WTC11 (cell line): Measurements from ENCODE around the gene SREBF1. TPM values are rescaled to one million over a fixed set of nuclear protein-coding genes. Genes with fewer than 3 reads are reported as not detected.

Experiments
- ATF1 ChIP-seq: sonication (generic); formaldehyde crosslinking; IDR thresholded peaks from 2 replicates; pipeline ENCODE4 v1.8.1; 2023; ENCODE audit warnings: mild to moderate bottlenecking, moderate library complexity, missing genetic modification reagents
- CREB1 ChIP-seq: sonication (generic); formaldehyde crosslinking; IDR thresholded peaks from 2 replicates; pipeline ENCODE4 v1.8.0; 2023; ENCODE audit warnings: mild to moderate bottlenecking, missing genetic modification reagents
- ELF4 ChIP-seq: sonication (generic); formaldehyde crosslinking; IDR thresholded peaks from 2 replicates; pipeline ENCODE4 v1.8.1; 2022; ENCODE audit warnings: low read depth, mild to moderate bottlenecking, moderate library complexity, missing genetic modification reagents
- EMX1 ChIP-seq: fragments of 250-450 bp; sonication (Bioruptor Pico); IDR thresholded peaks from 2 replicates; pipeline ENCODE4 v1.8.0; 2021; ENCODE audit warnings: mild to moderate bottlenecking
- ETV6 ChIP-seq: sonication (generic); formaldehyde crosslinking; IDR thresholded peaks from 2 replicates; pipeline ENCODE4 v1.8.1; 2022; ENCODE audit warnings: mild to moderate bottlenecking, missing genetic modification reagents
- GTF2I ChIP-seq: fragments of 250-450 bp; sonication (Bioruptor Pico); conservative IDR thresholded peaks from 2 replicates; pipeline ENCODE4 v1.4.0; 2021; ENCODE audit warnings: mild to moderate bottlenecking
- NR1H2 ChIP-seq: sonication (generic); formaldehyde crosslinking; IDR thresholded peaks from 2 replicates; pipeline ENCODE4 v1.9.0; 2021; ENCODE audit warnings: mild to moderate bottlenecking, moderate library complexity, missing genetic modification reagents
- RORB ChIP-seq: fragments of 250-450 bp; sonication (Bioruptor Pico); IDR thresholded peaks from 2 replicates; pipeline ENCODE4 v1.9.0; 2021; ENCODE audit warnings: mild to moderate bottlenecking
- TP53 ChIP-seq: sonication (generic); formaldehyde crosslinking; IDR thresholded peaks from 2 replicates; pipeline ENCODE4 v1.8.1; 2023; ENCODE audit warnings: mild to moderate bottlenecking, missing genetic modification reagents
- ZNF232 ChIP-seq: sonication (generic); formaldehyde crosslinking; IDR thresholded peaks from 2 replicates; pipeline ENCODE4 v1.8.0; 2022; ENCODE audit warnings: mild to moderate bottlenecking, missing genetic modification reagents
- ZNF396 ChIP-seq: fragments of 250-450 bp; sonication (Bioruptor Pico); IDR thresholded peaks from 2 replicates; pipeline ENCODE4 v1.8.0; 2021; ENCODE audit warnings: mild to moderate bottlenecking, moderate library complexity, borderline replicate concordance
- ZNF416 ChIP-seq: fragments of 250-450 bp; sonication (Bioruptor Pico); IDR thresholded peaks from 2 replicates; pipeline ENCODE4 v1.9.0; 2021; ENCODE audit warnings: mild to moderate bottlenecking, inconsistent platforms
- total RNA-seq: library from RNA; stranded (reverse); gene quantifications from 3 replicates; pipeline ENCODE4 v1.2.3, GENCODE V29; 2021
- TF ChIP-seq, protein P1 (sequence below): sonication (generic); formaldehyde crosslinking; IDR thresholded peaks from 2 replicates; pipeline ENCODE4 v1.8.1; 2023; ENCODE audit warnings: mild to moderate bottlenecking, missing genetic modification reagents, borderline replicate concordance
- TF ChIP-seq, protein P2 (sequence below): fragments of 250-450 bp; sonication (Bioruptor Pico); IDR thresholded peaks from 2 replicates; pipeline ENCODE4 v2.1.2; 2022; ENCODE audit warnings: mild to moderate bottlenecking, moderate library complexity
- TF ChIP-seq, protein P3 (sequence below): sonication (generic); formaldehyde crosslinking; IDR thresholded peaks from 2 replicates; pipeline ENCODE4 v1.8.1; 2023; ENCODE audit warnings: mild to moderate bottlenecking, missing genetic modification reagents, moderate library complexity
- TF ChIP-seq, protein P4 (sequence below): fragments of 250-450 bp; sonication (Bioruptor Pico); conservative IDR thresholded peaks from 2 replicates; pipeline ENCODE4 v1.9.0; 2021; ENCODE audit warnings: mild to moderate bottlenecking
- TF ChIP-seq, protein P5 (sequence below): sonication (generic); formaldehyde crosslinking; IDR thresholded peaks from 2 replicates; pipeline ENCODE4 v1.8.1; 2022; ENCODE audit warnings: mild to moderate bottlenecking, moderate library complexity, missing genetic modification reagents
- TF ChIP-seq, protein P6 (sequence below): sonication (generic); formaldehyde crosslinking; IDR thresholded peaks from 2 replicates; pipeline ENCODE4 v1.8.1; 2022; ENCODE audit warnings: mild to moderate bottlenecking, missing genetic modification reagents, moderate library complexity, borderline replicate concordance
- TF ChIP-seq, protein P7 (sequence below): sonication (generic); formaldehyde crosslinking; IDR thresholded peaks from 2 replicates; pipeline ENCODE4 v1.8.1; 2023; ENCODE audit warnings: mild to moderate bottlenecking, moderate library complexity, missing genetic modification reagents
- TF ChIP-seq, protein P8 (sequence below): sonication (generic); formaldehyde crosslinking; conservative IDR thresholded peaks from 2 replicates; pipeline ENCODE4 v1.8.1; 2023; ENCODE audit warnings: mild to moderate bottlenecking, low read depth, missing genetic modification reagents, moderate library complexity

The SREBF1 gene
- total RNA-seq, 1 experiment from 2014 or later = 93.7 TPM

DNA sequence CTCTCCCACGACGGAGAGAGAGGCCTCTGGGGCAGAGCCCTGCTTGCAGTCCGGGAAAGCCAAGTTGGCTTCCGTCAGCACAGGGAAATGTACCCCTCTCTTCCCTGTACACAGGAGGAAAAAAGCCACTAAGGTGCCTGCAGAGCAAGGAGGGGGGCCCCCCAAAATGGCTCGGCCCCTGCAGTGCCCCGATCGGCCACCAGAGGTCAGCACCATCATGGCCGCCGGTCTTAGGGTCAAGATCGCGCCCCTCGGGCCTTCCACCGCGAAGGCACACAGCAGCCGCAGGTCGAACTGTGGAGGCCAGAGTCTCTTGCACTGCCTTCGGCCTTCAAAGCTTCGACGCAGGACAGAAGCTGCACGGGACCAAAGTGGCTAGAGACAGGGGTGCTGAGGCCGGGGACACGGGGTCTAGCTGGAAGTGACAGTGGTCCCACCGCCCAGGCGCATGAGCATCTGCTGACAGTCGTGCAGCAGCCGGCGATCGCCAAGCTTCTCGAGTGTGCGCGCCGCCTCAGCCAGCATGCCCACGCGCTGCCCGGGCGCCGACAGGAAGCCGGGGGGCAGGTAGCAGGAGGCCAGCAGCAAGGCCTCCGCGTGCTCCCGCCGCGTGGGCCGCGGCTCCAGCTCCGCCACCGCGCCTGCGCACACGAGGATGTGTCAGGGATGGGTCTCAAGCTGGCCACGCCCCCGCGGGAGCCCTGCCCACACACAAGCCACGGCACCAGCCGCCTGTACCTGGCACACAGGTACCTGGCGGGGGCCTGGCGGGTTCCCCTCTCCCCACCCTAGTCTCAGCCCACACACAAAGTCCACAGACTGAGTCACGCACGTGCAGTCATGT is 24.4 kb downstream of the SREBF1 start (continued):
- TF ChIP-seq, protein P1, sequence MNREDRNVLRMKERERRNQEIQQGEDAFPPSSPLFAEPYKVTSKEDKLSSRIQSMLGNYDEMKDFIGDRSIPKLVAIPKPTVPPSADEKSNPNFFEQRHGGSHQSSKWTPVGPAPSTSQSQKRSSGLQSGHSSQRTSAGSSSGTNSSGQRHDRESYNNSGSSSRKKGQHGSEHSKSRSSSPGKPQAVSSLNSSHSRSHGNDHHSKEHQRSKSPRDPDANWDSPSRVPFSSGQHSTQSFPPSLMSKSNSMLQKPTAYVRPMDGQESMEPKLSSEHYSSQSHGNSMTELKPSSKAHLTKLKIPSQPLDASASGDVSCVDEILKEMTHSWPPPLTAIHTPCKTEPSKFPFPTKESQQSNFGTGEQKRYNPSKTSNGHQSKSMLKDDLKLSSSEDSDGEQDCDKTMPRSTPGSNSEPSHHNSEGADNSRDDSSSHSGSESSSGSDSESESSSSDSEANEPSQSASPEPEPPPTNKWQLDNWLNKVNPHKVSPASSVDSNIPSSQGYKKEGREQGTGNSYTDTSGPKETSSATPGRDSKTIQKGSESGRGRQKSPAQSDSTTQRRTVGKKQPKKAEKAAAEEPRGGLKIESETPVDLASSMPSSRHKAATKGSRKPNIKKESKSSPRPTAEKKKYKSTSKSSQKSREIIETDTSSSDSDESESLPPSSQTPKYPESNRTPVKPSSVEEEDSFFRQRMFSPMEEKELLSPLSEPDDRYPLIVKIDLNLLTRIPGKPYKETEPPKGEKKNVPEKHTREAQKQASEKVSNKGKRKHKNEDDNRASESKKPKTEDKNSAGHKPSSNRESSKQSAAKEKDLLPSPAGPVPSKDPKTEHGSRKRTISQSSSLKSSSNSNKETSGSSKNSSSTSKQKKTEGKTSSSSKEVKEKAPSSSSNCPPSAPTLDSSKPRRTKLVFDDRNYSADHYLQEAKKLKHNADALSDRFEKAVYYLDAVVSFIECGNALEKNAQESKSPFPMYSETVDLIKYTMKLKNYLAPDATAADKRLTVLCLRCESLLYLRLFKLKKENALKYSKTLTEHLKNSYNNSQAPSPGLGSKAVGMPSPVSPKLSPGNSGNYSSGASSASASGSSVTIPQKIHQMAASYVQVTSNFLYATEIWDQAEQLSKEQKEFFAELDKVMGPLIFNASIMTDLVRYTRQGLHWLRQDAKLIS (CRISPR knock-in tag) = no peak
- TF ChIP-seq EMX1 (CRISPR knock-in tag) = no peak
- TF ChIP-seq, protein P2, sequence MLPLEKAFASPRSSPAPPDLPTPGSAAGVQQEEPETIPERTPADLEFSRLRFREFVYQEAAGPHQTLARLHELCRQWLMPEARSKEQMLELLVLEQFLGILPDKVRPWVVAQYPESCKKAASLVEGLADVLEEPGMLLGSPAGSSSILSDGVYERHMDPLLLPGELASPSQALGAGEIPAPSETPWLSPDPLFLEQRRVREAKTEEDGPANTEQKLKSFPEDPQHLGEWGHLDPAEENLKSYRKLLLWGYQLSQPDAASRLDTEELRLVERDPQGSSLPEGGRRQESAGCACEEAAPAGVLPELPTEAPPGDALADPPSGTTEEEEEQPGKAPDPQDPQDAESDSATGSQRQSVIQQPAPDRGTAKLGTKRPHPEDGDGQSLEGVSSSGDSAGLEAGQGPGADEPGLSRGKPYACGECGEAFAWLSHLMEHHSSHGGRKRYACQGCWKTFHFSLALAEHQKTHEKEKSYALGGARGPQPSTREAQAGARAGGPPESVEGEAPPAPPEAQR (CRISPR knock-in tag) = no peak
- TF ChIP-seq NR1H2 (CRISPR knock-in tag) = no peak
- TF ChIP-seq ETV6 (CRISPR knock-in tag) = 0 out of 2 replicates have a peak, but pooled peaks have one; percentile 37
- TF ChIP-seq GTF2I (CRISPR knock-in tag) = no peak
- TF ChIP-seq TP53 (CRISPR knock-in tag) = peak; percentile 53; the same call in 1 of the 2 replicates
- no peak for TF ChIP-seq ZNF416 (CRISPR knock-in tag)
- TF ChIP-seq, protein P3, sequence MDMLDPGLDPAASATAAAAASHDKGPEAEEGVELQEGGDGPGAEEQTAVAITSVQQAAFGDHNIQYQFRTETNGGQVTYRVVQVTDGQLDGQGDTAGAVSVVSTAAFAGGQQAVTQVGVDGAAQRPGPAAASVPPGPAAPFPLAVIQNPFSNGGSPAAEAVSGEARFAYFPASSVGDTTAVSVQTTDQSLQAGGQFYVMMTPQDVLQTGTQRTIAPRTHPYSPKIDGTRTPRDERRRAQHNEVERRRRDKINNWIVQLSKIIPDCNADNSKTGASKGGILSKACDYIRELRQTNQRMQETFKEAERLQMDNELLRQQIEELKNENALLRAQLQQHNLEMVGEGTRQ (CRISPR knock-in tag) = no peak
- TF ChIP-seq, protein P4, sequence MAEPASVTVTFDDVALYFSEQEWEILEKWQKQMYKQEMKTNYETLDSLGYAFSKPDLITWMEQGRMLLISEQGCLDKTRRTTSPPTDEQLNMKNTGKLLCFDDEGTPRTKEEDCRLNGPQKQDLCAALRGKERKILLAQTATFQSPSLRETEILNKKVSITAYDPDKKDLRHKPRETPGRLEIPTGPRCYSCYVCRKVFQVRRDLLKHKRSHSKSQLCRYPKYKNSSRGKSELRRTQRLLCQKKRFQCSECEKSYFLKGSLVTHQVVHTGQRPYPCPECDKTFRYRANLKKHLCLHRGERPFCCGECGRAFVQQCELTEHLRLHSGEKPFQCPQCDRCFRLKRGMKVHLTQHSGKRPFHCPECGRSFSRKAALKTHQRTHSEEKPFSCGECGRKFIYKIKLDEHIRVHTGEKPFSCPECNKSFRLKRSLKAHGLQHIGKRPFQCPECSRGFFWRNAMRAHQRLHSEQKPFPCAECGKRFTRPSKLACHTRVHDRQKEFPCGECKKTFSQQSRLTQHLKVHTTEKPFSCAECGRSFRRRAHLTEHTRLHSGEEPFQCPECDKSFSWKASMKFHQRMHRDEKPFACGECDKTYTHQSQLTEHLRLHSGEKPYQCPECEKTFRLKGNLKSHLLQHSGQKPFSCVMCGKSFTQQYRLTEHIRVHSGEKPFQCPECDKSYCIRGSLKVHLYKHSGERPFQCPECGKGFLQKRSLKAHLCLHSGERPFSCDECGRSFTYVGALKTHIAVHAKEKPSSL (CRISPR knock-in tag) = no peak
- TF ChIP-seq ZNF396 (CRISPR knock-in tag) = no peak
- TF ChIP-seq CREB1 (CRISPR knock-in tag) = no peak
- TF ChIP-seq, protein P5, sequence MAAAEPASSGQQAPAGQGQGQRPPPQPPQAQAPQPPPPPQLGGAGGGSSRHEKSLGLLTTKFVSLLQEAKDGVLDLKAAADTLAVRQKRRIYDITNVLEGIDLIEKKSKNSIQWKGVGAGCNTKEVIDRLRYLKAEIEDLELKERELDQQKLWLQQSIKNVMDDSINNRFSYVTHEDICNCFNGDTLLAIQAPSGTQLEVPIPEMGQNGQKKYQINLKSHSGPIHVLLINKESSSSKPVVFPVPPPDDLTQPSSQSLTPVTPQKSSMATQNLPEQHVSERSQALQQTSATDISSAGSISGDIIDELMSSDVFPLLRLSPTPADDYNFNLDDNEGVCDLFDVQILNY = no peak
- no peak for TF ChIP-seq ZNF232 (CRISPR knock-in tag)
- no peak for TF ChIP-seq ELF4 (CRISPR knock-in tag)
- no peak for TF ChIP-seq ATF1 (CRISPR knock-in tag)
- no peak for TF ChIP-seq RORB (CRISPR knock-in tag)
- TF ChIP-seq, protein P6, sequence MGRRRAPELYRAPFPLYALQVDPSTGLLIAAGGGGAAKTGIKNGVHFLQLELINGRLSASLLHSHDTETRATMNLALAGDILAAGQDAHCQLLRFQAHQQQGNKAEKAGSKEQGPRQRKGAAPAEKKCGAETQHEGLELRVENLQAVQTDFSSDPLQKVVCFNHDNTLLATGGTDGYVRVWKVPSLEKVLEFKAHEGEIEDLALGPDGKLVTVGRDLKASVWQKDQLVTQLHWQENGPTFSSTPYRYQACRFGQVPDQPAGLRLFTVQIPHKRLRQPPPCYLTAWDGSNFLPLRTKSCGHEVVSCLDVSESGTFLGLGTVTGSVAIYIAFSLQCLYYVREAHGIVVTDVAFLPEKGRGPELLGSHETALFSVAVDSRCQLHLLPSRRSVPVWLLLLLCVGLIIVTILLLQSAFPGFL (CRISPR knock-in tag) = no peak
- TF ChIP-seq, protein P7, sequence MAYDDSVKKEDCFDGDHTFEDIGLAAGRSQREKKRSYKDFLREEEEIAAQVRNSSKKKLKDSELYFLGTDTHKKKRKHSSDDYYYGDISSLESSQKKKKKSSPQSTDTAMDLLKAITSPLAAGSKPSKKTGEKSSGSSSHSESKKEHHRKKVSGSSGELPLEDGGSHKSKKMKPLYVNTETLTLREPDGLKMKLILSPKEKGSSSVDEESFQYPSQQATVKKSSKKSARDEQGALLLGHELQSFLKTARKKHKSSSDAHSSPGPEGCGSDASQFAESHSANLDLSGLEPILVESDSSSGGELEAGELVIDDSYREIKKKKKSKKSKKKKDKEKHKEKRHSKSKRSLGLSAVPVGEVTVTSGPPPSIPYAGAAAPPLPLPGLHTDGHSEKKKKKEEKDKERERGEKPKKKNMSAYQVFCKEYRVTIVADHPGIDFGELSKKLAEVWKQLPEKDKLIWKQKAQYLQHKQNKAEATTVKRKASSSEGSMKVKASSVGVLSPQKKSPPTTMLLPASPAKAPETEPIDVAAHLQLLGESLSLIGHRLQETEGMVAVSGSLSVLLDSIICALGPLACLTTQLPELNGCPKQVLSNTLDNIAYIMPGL (CRISPR knock-in tag) = peak; percentile 60
- TF ChIP-seq, protein P8, sequence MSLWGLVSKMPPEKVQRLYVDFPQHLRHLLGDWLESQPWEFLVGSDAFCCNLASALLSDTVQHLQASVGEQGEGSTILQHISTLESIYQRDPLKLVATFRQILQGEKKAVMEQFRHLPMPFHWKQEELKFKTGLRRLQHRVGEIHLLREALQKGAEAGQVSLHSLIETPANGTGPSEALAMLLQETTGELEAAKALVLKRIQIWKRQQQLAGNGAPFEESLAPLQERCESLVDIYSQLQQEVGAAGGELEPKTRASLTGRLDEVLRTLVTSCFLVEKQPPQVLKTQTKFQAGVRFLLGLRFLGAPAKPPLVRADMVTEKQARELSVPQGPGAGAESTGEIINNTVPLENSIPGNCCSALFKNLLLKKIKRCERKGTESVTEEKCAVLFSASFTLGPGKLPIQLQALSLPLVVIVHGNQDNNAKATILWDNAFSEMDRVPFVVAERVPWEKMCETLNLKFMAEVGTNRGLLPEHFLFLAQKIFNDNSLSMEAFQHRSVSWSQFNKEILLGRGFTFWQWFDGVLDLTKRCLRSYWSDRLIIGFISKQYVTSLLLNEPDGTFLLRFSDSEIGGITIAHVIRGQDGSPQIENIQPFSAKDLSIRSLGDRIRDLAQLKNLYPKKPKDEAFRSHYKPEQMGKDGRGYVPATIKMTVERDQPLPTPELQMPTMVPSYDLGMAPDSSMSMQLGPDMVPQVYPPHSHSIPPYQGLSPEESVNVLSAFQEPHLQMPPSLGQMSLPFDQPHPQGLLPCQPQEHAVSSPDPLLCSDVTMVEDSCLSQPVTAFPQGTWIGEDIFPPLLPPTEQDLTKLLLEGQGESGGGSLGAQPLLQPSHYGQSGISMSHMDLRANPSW = no peak
